GM18870 (cell line): ENCODE data around the gene ACOXL.
"Not testable (repeated sequence)": the region's sequence is repeated elsewhere in the genome, so short reads cannot be mapped to it uniquely, and the experiment has no call there.

Experiments used
- ATAC-seq: cut with Tn5 transposase; IDR thresholded peaks from one replicate; pipeline ENCODE4 v1.9.1; 2021; ENCODE audit warnings: moderate library complexity; ENCODE audit not compliant: unreplicated experiment

The ACOXL gene

DNA sequence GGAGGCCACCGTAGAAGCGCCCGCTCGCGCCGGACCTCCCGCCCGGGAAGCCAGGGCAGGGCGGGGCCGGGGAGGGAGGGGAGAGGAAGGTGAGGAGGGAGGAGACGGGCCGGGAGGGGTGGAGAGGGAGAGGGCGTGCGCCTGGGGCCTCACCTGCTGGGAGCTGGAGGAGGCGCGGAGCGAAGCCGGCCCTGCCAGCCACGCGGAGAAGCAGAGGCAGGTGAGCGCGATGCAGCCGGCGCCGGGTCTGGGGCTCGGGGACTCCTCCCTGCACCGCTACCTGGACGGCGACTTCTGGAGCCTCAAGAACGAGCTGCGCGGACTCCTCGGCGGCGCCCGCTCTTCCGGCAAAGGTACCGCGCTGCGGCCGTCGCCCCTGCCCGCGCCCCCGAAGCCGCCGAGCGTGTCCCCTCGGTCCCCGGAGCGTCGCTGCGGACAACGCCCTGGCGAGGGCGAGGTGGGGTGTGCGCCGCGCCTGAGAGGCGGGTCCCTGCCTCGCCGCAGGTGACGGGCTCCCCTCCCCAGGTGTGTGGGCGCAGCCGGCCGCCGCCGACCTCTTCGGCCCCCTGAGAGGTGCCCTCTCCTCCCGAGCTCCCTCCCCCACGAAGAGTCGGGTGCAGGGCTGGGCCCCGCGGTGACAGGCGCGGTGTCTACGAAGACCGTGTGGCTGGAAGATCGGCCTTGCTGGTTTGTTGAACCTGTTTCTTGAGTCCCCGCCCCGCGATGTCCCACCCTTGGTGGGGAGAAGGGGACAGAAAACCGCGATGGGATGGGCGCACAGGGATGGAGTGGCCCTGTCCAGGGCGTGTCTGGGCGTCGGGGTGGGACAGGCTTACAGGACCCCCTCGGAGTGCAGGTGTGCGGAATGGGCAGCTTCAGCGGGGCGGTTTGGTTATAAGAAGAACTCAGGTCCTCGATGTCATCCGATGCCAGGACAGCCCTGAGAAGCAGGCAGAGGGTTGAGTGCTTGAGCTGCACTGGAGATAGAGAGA, at the start of gene ACOXL:
Gene ACOXL, plus strand, starts transcription at position 152 of the 992 bp plus-strand sequence. CDS start 35,817 bp downstream, outside the sequence.
- ATAC-seq: no peak

DNA sequence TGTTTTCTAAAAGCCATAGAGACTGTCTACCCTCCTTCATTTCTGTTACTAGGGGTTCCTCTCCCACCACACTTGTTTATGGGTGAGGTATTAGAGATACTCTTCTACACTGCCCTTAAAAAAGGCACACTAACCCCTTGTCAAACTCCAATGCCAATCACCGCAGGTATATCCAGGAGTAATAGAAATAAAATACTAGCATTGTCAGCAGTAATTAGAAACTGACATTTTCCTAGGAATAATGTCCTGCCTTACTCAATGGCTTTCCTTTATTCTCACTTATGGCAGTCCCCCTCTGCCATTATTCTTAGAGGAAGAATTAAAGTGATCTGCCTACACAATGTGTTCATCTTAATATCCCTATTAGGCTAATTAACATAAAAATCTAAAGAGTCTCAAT, 49.5 kb upstream of the ACOXL start:
- no peak for ATAC-seq

DNA sequence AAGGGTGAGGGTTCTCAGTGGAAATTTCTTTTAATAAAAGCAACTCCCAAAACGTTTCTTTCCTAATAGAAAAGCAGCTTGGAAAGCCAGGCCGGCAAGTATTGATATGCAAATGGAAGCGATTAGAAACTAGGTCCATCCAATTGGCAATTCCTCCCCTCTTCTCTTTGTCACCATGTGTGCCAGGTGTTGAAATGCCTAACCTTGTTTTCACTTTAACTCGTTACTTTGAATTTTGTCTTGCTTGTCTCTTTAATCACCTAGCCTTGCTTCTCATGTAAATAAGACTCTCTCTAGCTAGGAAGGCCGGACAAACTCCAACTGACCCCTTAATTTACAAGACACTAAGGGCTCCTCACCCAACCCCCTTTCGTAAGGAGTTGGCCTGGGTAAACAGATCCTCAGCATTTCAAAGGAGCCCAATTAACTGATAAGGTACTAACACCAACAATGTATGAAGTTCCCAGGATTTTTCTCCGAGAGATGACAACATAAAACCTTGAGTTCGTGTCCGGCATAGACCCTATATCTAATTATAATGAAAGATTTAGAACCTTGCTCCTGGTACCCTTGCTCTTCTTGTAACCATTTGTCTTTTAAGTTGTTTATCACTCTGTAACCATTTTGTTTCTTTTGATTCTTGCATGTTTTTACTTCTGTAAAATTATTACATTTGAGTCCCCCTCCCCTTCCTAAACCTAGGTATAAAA, 44.4 kb upstream of the ACOXL start:
- not testable (repeated sequence) for ATAC-seq

DNA sequence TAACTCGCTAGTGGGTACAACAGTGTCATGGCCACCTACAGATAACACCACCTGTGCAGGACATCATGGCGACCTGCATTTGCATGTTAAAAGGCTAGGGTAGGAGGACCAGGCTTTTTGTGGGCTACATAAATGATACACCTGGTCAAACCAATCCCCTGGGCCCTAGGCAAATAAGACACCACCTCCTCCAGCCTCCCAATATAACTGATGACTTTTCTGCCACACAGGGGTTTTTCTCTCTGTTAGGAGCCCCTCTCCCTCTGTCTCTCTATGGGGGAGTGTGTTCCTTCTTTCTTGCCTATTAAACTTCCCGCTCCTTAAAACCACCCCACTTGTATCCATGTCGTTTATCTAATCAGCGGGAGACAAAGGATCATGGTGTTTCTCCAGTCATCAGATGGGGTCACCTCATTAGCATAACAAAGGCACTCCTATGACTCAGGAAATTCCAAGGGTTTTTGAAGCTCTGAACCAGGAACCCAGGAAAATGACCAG, 43.7 kb upstream of the ACOXL start:
- no peak for ATAC-seq

DNA sequence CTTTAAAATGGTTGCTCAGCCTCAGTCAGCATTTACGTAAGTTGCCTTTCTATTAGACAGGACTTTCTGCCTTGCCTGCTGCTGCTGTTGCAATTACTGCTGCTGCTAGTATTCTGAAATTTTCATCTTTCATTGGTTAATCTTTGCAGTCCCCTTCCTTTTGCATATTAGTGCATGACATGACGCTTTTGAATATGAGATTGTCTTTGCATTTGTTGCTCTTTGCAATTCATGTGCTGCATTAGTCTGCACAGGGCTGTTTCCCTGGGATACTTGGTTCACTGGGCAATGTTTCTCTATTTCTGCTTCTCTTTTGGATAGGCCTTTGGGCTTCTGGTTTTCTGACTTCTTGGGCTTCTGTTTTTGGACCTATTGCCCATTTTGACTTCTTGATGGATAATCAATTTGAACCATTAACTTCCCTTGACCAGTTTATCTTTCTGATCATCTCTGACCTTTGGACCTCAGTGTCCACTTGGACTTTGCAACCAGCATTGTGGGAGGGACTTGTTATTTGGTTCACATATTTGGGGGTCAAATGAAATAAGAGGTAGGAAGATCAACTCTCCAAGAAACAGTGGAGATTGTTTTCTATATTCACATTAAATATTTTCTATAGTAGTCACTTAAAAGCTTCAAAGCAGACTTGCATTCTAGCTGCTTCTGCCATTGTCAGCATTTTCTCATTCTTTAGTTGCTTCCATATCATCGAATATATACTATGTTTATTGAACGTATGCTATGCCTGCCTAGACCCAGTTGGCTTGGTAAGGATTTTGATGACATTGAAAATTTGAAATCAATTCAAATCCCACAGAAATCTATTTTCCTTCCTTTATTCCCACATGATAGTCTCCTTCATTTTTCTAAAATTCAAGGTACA, 42.0 kb upstream of the ACOXL start:
- ATAC-seq: no peak

DNA sequence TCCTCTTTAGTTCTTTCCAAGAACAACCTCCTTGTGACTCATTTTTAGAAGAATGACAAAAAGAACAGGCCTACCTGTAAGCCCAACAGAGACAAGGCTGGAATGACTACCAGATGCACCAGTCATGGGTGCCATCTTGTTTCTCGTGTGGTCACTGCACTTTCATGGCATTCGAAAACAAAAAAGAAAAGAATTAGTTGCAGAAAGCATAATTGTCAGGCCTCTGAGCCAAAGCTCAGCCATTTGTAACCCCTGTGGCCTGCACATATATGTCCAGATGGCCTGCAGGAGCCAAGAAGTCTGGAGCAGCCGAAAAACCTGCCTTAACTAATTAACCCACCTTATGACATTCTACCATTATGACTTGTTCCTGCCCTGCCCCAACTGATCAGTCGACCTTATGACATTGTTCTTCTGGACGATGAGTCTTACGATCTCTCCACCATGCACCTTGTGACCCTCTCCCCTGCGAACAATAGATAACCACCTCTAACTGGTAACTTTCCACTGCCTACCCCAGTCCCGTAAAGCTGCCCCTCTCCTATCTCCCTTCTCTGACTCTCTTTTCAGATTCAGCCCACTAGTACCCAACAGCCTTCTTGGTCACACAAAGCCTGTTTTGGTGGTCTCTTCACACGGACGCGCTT, 40.6 kb upstream of the ACOXL start:
- no peak for ATAC-seq

DNA sequence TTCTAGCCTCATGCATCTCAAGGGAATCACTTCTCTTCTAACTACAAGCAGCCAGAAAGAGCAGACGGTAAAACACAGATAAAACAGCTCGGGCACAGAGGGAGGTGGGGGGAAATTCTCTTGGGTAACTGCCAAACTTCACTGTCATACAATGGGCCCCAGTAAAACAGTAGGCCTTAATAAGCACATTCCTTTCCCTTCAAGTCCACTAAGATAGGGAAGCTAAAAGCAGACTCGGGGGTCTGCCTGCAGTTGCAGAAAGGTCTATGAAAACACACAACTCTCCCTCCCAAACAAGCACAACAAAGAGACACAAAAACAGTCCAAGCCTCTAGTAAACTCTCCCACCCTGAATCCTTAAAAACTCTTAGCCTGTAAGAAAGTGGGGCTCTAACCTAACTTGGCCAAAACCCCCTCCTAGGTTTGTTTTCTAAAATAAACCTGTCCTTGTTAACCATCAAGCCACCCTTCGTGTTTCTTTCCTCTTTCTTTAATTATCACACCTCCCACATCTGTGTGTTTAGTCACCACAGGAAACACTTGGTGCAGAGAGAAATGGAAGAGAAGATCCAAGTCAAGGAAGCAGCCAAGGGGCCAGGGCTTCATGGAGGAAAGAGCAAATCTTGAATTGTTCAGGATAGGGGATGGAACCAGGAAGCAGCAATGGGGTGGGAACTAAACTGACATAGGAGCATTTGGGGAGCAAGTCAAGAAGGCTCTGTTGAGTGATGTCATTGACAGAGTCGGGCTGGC, 37.1 kb upstream of the ACOXL start:
- not testable (repeated sequence) for ATAC-seq

DNA sequence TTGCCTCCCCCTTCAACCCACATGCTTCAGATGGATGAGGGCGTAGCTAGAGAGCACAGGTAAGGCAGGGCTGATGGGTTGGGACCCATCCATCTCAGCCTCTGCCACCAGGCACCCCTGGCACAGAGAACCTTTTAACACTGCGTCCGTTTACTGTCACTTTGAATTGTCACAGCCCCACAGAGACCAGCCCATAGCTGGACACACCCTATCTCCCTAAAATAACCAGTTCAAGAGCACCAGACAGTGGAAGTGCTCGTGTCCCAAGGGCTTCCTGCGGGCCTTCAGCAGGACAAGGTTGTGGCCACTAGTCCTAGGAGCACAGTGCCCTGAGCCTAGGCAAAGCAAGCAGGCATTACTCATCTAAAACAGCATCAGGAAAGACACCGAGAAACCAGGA, 34.1 kb upstream of the ACOXL start:
- ATAC-seq: not testable (repeated sequence)

DNA sequence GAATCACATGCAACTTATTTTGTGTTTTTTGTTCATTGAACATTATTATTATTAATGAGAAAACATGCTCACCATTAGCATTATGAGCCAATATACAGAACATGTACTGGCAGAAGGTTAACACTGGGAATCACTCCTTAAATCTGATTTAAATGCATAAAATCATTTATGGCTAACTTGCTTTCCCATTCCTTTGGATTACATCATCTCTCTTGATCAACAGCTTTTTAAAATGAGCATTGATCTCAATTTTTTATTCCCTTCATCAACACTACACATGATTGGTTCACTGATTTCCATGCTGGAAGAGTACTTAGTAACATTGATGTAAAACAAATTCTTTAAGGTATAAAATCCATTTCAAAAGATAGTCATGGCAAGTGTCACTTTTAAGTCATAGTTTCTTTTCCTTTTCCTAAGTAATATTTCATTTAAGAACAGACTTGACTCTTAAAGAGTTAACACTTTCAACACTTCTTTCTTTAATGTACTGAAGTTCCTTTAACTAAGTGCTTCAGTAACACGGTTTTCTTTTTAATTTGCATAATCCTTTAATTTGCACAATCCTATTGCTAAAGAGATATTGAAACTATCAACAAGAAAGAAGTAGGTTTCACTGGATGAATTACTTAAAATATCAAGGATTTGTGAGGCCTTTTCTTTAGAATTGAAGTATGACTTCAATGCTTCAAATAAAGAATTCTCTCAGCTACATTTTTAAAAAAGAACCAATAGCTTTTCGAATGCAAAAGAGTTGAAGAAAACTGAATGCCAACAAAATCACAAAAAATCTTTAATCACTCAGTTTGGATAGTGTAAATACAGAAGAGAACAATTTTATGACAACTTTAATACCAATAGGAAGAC, 29.6 kb upstream of the ACOXL start:
- ATAC-seq: no peak

DNA sequence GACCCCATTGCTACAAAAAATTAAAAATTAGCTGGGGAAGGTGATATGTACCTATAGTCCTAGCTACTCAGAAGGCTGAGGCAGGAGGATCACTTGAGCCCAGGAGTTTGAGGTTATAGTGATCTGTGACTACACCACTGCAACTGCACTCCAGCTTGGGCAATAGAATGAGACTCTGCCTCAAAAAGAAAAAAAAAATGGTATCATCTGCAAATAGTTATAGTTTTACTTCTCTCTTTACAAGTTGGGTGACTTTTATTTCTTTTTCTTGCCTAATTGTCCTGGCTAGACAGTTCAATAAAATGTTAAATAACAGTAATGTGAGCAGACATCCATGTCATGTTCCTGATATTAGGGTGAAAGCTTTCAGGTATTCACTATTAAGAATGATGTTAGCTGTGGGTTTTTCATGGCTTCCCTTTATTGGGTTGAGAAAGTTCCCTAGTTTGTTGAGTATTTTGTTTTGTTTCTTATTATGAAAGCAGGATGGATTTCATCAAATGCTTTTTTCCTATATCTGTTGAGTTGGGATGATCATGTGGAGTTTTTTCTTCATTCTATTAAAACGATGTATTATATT, 24.9 kb upstream of the ACOXL start:
- no peak for ATAC-seq

DNA sequence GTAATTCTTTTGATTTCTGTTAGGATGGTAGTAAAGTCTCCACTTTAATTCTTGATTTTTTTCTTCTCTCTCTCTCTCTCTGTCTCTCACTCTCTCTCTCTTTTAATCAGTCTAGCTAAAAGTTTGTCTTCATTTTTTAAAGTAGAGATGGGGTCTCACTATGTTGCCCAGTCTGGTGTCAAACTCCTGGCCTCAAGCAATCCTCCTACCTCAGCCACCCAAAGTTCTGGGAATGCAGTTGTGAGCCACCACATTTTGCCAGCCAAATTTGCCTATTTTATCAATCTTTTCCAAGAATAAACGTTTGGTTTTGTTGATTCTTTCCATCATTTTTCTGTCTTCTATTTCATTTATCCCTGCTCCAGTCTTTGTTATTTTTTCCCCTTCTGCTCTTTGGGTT, 23.9 kb upstream of the ACOXL start:
- ATAC-seq: no peak

DNA sequence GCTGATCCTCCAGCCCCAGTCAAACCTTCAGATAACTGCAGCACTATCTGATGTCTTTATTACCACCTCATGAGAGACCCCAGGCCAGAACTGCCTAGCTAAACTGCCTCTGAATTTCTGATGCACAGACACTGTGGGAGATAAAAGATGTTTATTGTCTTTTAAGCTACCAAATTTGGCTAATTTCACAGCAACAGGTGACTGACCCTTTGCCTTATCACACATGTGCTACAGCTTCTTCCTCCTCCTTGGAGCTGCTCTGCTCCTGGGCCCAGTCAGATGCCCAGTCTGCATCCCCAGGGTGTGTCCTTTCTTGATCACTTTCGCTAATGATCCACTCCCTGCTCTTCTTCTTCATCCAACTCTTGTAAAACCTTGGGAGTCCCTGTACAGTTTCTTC, 19.6 kb upstream of the ACOXL start:
- no peak for ATAC-seq

DNA sequence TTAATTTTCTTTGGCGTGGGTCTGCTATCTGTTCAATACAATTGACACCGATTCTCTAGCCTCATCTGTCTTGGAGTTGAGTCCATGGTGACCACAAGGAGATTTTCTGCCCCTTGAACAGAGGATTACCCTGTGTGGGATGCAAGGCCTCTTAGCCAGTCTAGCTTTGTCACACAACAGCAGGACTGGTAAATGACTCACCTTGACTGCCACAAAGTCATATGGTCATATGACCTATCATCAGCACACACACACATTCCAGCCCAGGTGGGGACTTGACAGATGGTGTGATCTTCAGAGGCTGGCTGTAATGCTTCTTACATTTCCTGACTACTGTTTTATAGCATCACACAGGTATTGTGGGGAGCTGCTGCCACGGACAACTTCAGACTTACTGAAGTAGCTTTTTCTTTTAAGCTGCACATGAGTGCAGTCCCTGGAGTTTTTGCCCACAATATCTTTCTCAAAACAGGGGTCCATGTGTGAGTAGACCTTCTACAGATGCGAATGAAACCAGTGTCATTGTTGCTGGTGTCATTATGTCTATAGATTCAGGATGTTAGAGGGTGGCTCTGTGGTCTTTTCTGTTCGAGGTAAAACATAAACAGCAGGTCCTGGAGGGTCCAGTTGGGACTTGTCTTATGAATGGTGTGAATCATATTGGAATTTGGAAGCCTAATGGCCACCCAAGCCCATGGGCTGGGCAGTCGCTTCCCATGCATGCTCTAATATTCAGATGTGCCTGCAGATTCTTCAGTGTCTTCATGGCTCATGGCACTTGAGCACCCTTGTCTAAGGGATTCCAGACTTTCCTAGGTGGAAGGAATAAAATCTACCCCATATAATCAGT, 18.6 kb upstream of the ACOXL start:
- ATAC-seq: no peak

DNA sequence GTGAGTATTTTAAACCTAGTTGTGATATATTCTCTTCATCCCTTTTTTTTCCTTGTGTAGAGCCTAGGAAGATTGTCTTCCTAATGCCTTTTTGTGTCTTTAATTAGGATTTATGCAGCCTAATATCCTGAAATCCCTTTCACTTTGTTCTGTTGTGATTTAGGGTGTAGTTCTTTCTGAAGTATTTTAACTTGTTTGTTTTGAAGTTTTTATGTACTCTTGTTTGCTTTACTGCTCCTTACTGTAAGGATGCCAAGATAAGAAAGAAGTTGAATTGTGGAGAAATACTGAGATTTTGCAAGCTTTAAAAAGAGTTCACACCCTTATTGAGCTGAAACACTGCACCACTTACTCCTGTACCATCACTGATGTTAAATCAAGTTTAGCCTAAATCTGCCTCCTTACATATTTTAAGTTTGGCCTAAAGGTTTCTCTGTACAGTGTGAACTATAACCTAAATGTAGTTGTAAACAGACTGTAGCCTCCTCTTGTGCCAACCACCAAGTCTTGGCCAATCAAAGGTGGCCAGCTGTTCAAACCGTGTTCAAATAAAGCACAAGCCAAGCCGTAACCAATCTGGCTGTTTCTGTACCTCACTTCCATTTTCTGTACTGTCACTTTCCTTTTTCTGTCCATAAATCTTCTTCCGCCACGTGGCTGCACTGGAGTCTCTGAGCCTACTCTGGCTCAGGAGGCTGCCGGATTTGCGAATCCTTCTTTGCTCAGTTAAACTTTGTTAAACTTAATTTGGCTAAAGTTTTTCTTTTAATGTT, 17.7 kb upstream of the ACOXL start:
- no peak for ATAC-seq

DNA sequence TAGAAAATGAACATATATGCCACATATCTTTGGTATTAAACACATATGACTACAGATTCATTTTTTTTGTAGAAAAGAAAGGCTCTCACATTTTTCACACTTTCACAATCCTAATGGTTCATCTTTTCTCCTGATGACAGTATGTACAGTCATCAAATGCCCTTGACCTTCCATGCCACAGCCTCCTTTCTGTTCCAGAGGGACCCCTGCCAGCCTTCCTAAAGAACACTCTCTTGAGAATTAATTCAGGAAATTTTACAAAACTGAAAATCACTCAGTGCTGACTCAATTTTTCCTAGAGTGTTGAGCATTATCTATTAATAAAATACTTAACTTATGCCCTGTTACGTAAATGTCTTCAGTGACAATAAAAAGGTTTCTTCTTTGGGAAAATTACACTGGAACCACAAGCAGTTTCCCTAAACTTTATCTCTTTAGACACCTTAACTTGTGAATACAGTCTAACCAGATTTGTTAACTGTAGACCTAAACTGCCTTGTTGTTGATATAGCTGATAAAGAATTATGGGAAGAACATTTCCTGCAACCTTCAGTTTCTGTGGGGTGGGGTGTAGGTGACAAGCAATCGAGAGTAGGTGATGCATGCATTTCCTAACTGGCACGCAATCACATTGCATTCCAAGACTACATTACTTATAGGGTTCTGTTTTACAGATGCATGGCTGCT, 15.3 kb upstream of the ACOXL start:
- no peak for ATAC-seq

DNA sequence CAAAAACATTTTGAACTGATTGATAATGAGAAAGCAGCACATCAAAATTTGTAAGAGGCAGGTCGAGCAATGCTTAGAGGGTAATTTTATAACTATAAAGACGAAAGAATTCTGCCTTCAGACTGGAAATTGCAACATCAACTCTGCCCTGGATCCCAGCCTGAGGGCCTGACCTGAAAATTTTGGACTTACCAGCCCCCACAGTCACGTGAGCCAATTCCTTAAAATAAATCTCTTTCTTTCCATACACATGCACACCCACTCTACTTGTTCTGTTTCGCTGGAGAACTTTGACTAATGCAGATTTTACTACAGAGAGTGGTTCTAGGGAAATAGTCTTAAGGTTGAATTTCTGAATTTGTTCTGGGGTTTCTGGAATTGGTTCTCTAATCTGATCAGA, 14.6 kb upstream of the ACOXL start:
- ATAC-seq: no peak
